Hepatocyte (in vitro differentiated cells): ENCODE results near the gene NELFB. TPM values are rescaled to one million over a fixed set of nuclear protein-coding genes. Genes with fewer than 3 reads are reported as not detected.
A peak's percentile ranks its signal among the peaks of the same experiment; 100 is the strongest.

Source experiments
- DNase-seq: peaks from one replicate; pipeline ENCODE4 v3.0.0-alpha.2; 2016; ENCODE audit warnings: low spot score
- H2AFZ ChIP-seq: fragments of 200-600 bp; sonication (generic); 2 replicates; pipeline ENCODE4 v1.6.0; 2016; ENCODE audit warnings: antibody characterized with exemption, mild to moderate bottlenecking
- H3K27ac ChIP-seq: fragments of 200-600 bp; sonication (generic); 2 replicates; pipeline ENCODE4 v1.5.1; 2016; ENCODE audit warnings: mild to moderate bottlenecking
- H3K27me3 ChIP-seq: fragments of 200-600 bp; sonication (generic); 2 replicates; pipeline ENCODE4 v1.6.1; 2016
- H3K36me3 ChIP-seq: fragments of 200-600 bp; sonication (generic); replicated peaks from 2 replicates; pipeline ENCODE4 v1.5.1; 2016; ENCODE audit warnings: low read depth; ENCODE audit not compliant: insufficient read depth
- H3K4me1 ChIP-seq: fragments of 200-600 bp; sonication (generic); 2 replicates; pipeline ENCODE4 v1.5.1; 2016; ENCODE audit warnings: mild to moderate bottlenecking, moderate library complexity; ENCODE audit not compliant: insufficient read depth
- H3K4me2 ChIP-seq: fragments of 200-600 bp; sonication (generic); 2 replicates; pipeline ENCODE4 v1.6.0; 2016
- H3K4me3 ChIP-seq: fragments of 200-600 bp; sonication (generic); 2 replicates; pipeline ENCODE4 v1.5.1; 2016; ENCODE audit warnings: mild to moderate bottlenecking
- H3K79me2 ChIP-seq: fragments of 200-600 bp; sonication (generic); 2 replicates; pipeline ENCODE4 v1.6.0; 2017; ENCODE audit warnings: mild to moderate bottlenecking
- H3K9me2 ChIP-seq: fragments of 200-600 bp; sonication (generic); replicated peaks from 2 replicates; pipeline ENCODE4 v1.6.0; 2017; ENCODE audit warnings: mild to moderate bottlenecking; ENCODE audit not compliant: insufficient read depth
- H3K9me3 ChIP-seq: fragments of 200-600 bp; sonication (generic); 2 replicates; pipeline ENCODE4 v1.5.1; 2016; ENCODE audit warnings: low read depth, mild to moderate bottlenecking
- H4K20me1 ChIP-seq: fragments of 200-600 bp; sonication (generic); 2 replicates; pipeline ENCODE4 v1.6.0; 2016; ENCODE audit warnings: mild to moderate bottlenecking; ENCODE audit not compliant: insufficient read depth, poor library complexity, severe bottlenecking
- EZH2 ChIP-seq: fragments of 200-600 bp; sonication (generic); IDR thresholded peaks from 2 replicates; pipeline ENCODE4 v1.6.1; 2016; ENCODE audit warnings: antibody characterized with exemption, mild to moderate bottlenecking, borderline replicate concordance
- EZH2phosphoT487 ChIP-seq: fragments of 200-600 bp; sonication (generic); IDR thresholded peaks from one replicate; pipeline ENCODE4 v1.6.1; 2018; ENCODE audit warnings: antibody characterized with exemption, mild to moderate bottlenecking, low read depth, moderate library complexity; ENCODE audit not compliant: unreplicated experiment, severe bottlenecking
- WGBS: methylation state at CpG from one replicate; pipeline ENCODE4 v1.1.6; 2016; ENCODE audit warnings: low lambda C conversion rate; ENCODE audit errors: missing lambda C conversion rate; 5-methylcytosine and 5-hydroxymethylcytosine counted together
- polyA plus RNA-seq: library from polyadenylated mRNA; unstranded; fragments of >200 nt; fragmentation: Nextera tagmentation; extraction: Ambion mirVana; gene quantifications from 2 replicates; pipeline ENCODE4 v1.2.1, GENCODE V29; 2016
- total RNA-seq: library from RNA; depleted of rRNA; stranded (reverse); fragments of >200 nt; gene quantifications from 2 replicates; pipeline ENCODE4 v1.2.3, GENCODE V29; 2014
- TF ChIP-seq, protein P1 (sequence below): fragments of 200-600 bp; sonication (generic); IDR thresholded peaks from 2 replicates; pipeline ENCODE4 v1.5.1; 2016; ENCODE audit warnings: antibody characterized with exemption, mild to moderate bottlenecking; ENCODE audit not compliant: poor library complexity

Gene NELFB
- total and polyA plus RNA-seq, 2 experiments from 2014 or later, result 41.4 to 63.5 TPM

- Histone ChIP-seq H4K20me1 (no peaks in the 10 kb centered on the region), H3K36me3 (no peaks in the 10 kb centered on the region), H3K9me2 (no peaks in the 10 kb centered on the region), H3K4me2 (peak overlapping the region; percentile 59), H2AFZ (no peak overlapping the region), H3K4me1 (peaks cover 38% of the 10 kb centered on the region), H3K27ac (peak overlapping the region; percentile 96), H3K9me3 (no peaks in the 10 kb centered on the region), H3K27me3 (no peaks in the 10 kb centered on the region), H3K4me3 (no peak overlapping the region), H3K79me2 (no peaks in the 10 kb centered on the region)
- peak; percentile 86 for DNase-seq
- WGBS, result 60% methylated on average over 29 of the region's 29 CpGs
- TF ChIP-seq, protein P1, sequence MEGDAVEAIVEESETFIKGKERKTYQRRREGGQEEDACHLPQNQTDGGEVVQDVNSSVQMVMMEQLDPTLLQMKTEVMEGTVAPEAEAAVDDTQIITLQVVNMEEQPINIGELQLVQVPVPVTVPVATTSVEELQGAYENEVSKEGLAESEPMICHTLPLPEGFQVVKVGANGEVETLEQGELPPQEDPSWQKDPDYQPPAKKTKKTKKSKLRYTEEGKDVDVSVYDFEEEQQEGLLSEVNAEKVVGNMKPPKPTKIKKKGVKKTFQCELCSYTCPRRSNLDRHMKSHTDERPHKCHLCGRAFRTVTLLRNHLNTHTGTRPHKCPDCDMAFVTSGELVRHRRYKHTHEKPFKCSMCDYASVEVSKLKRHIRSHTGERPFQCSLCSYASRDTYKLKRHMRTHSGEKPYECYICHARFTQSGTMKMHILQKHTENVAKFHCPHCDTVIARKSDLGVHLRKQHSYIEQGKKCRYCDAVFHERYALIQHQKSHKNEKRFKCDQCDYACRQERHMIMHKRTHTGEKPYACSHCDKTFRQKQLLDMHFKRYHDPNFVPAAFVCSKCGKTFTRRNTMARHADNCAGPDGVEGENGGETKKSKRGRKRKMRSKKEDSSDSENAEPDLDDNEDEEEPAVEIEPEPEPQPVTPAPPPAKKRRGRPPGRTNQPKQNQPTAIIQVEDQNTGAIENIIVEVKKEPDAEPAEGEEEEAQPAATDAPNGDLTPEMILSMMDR, result no peak
- TF ChIP-seq EZH2phosphoT487, result no peak
- TF ChIP-seq EZH2, result no peak
Measured at GRCh38 chr9:137293482-137294090, 38.5 kb downstream of the NELFB start.

DNA sequence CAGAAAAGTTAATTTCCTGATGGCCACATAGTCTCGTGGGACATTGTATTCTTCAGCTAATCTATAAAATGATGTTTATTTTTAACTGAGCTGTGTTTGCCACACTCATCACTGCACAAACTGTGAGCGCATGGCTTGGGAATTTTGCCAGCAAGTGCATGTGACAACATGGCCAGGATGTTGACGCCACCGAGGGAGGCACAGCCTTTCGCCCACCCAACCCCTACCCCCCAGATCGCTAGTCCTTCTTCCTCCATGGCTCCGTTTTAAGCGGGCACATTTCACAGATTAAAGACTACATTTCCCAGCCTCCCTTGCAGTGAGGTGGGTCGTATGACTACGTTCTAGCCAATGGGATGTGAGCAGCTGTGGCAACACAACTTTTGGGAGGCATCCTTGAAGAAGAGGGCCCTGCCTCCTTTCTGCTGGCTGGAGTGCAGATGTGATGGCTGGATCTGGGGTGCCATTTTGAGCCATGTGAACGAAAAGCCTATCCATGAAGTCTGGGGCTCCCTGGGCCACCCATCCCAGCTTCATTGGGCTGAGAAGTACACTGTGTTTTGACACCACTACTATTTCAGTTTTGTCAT is 39.1 kb downstream of the NELFB start:
- H3K27ac ChIP-seq, result peak overlapping the region; percentile 96
- no peaks in the 10 kb centered on the region for H3K27me3 ChIP-seq
- H3K4me3 ChIP-seq, result no peak overlapping the region
- peak; percentile 85 for DNase-seq
- H3K9me3 ChIP-seq, result no peaks in the 10 kb centered on the region
- peak overlapping the region; percentile 31 for H2AFZ ChIP-seq
- H3K79me2 ChIP-seq, result no peaks in the 10 kb centered on the region
- peak overlapping the region; percentile 34 for H3K4me2 ChIP-seq
- no peaks in the 10 kb centered on the region for H3K36me3 ChIP-seq
- H4K20me1 ChIP-seq, result no peaks in the 10 kb centered on the region
- no peaks in the 10 kb centered on the region for H3K9me2 ChIP-seq
- 49% methylated on average over 11 of the region's 11 CpGs for WGBS
- TF ChIP-seq EZH2phosphoT487, result no peak
- TF ChIP-seq, protein P1, result no peak
- no peak for TF ChIP-seq EZH2
- peaks cover 42% of the 10 kb centered on the region for H3K4me1 ChIP-seq

GRCh38 chr9:137294681-137295237 is 39.6 kb downstream of the NELFB start:
- Histone ChIP-seq H3K4me2 (peak overlapping the region; percentile 91), H3K79me2 (peaks cover 5% of the 10 kb centered on the region), H2AFZ (peak overlapping the region; percentile 31), H4K20me1 (no peaks in the 10 kb centered on the region), H3K4me1 (peaks cover 48% of the 10 kb centered on the region), H3K36me3 (no peaks in the 10 kb centered on the region), H3K27me3 (no peaks in the 10 kb centered on the region), H3K27ac (peak overlapping the region; percentile 96), H3K4me3 (no peak overlapping the region), H3K9me2 (no peaks in the 10 kb centered on the region), H3K9me3 (no peaks in the 10 kb centered on the region)
- DNase-seq, result peak; percentile 56
- TF ChIP-seq EZH2phosphoT487 (no peak), EZH2 (no peak)
- TF ChIP-seq, protein P1, result peak; percentile 36
- 32% methylated on average over 35 of the region's 35 CpGs for WGBS
